Panc1 (cell line): ENCODE measurements around the gene SLC13A3. TPM values are rescaled to one million over a fixed set of nuclear protein-coding genes. Genes with fewer than 3 reads are reported as not detected.

Experiments used
- ATAC-seq: fragments of 200-7000 bp; cut with Tn5 transposase; 2 replicates; pipeline ENCODE4 v1.9.1; 2020; ENCODE audit warnings: mild to moderate bottlenecking, moderate library complexity
- BruUV-seq: library from RNA; stranded (reverse); fragments of 400-500 nt; replicated peaks from 2 replicates; lab custom pipeline; 2021; lab: Mats Ljungman, UMichigan
- CTCF ChIA-PET: fragments of 300-600 bp; sonication (Branson Sonifier 250); formaldehyde crosslinking; loops from one replicate; lab custom pipeline; 2022; ENCODE audit warnings: antibody characterized with exemption; lab: Charles Lee
- POLR2A ChIA-PET: fragments of 300-600 bp; sonication (Branson Sonifier 250); formaldehyde crosslinking; loops from one replicate; lab custom pipeline; 2022; ENCODE audit warnings: antibody characterized with exemption; lab: Charles Lee
- DNase-seq: peaks from one replicate; pipeline ENCODE4 v3.0.0-alpha.2; 2010; ENCODE audit warnings: low read depth, low spot score
- H3K27ac ChIP-seq: 2 replicates; pipeline ENCODE4 v1.5.1; 2011; ENCODE audit warnings: mild to moderate bottlenecking, low read length, inconsistent platforms
- H3K27me3 ChIP-seq: fragments of 200-500 bp; sonication (Bioruptor generic); 2 replicates; pipeline ENCODE4 v1.6.0; 2014; ENCODE audit warnings: low read length, inconsistent platforms; ENCODE audit not compliant: control insufficient read depth, insufficient read depth
- H3K36me3 ChIP-seq: fragments of 200-500 bp; sonication (Bioruptor generic); 2 replicates; pipeline ENCODE4 v1.5.1; 2014; ENCODE audit warnings: inconsistent platforms, mild to moderate bottlenecking, low read length, moderate library complexity; ENCODE audit not compliant: control insufficient read depth, insufficient read depth
- H3K4me1 ChIP-seq: 2 replicates; pipeline ENCODE4 v1.5.1; 2011; ENCODE audit warnings: inconsistent platforms, mild to moderate bottlenecking, low read length, moderate library complexity; ENCODE audit not compliant: control insufficient read depth, insufficient read depth
- H3K4me3 ChIP-seq, 2 experiments: 2 replicates each; pipeline ENCODE4 v1.5.1; 2011 to 2012; ENCODE audit warnings: low read depth in 2 of 2, low read length in 2 of 2, mild to moderate bottlenecking in 2 of 2, inconsistent platforms in 1 of 2, moderate library complexity in 1 of 2
- H3K9me3 ChIP-seq: fragments of 200-500 bp; sonication (Bioruptor generic); 2 replicates; pipeline ENCODE4 v1.5.1; 2014; ENCODE audit warnings: low read depth, mild to moderate bottlenecking, inconsistent platforms, low read length, moderate library complexity; ENCODE audit not compliant: control insufficient read depth, insufficient read depth
- POLR2AphosphoS5 ChIP-seq: IDR thresholded peaks from 2 replicates; pipeline ENCODE4 v1.6.1; 2012; ENCODE audit warnings: mild to moderate bottlenecking, low read depth, low read length, moderate library complexity
- SIN3A ChIP-seq: IDR thresholded peaks from 2 replicates; pipeline ENCODE4 v1.6.1; 2012; ENCODE audit warnings: low read depth, mild to moderate bottlenecking, low read length, moderate library complexity, borderline replicate concordance; ENCODE audit not compliant: insufficient read depth
- TCF7L2 ChIP-seq: IDR thresholded peaks from 2 replicates; pipeline ENCODE4 v1.6.1; 2011; ENCODE audit warnings: mild to moderate bottlenecking, low read depth, low read length, inconsistent platforms
- in situ Hi-C: cut with HindIII; loops from 2 replicates; pipeline ENCODE4 v1.10.0; 2016; ENCODE audit warnings: low sequenced_read_pairs, low pct_unique_long_range_greater_than_20kb
- intact Hi-C: fragments of 100-400 bp; cut with micrococcal nuclease; formaldehyde crosslinking; loops from one replicate; pipeline ENCODE4 v1.10.0; 2022; ENCODE audit not compliant: unreplicated experiment
- total RNA-seq: library from RNA; stranded (reverse); gene quantifications from one replicate; pipeline ENCODE4 v1.2.1, GENCODE V29; 2021; ENCODE audit not compliant: unreplicated experiment
- TF ChIP-seq, protein P1 (sequence below): fragments of 450-650 bp; IDR thresholded peaks from 2 replicates; pipeline ENCODE4 v1.5.1; 2017; ENCODE audit warnings: mild to moderate bottlenecking
- TF ChIP-seq, protein P2 (sequence below), 2 experiments: IDR thresholded peaks; 2 replicates each; pipeline ENCODE4 v1.6.1; 2011 to 2012; ENCODE audit warnings: low read depth in 2 of 2, control low read depth in 1 of 2, low read length in 1 of 2, mild to moderate bottlenecking in 1 of 2, moderate library complexity in 1 of 2; ENCODE audit not compliant: insufficient read depth in 1 of 2

Gene SLC13A3
- total RNA-seq, 1 experiment from 2014 or later = 0.31 TPM

DNA sequence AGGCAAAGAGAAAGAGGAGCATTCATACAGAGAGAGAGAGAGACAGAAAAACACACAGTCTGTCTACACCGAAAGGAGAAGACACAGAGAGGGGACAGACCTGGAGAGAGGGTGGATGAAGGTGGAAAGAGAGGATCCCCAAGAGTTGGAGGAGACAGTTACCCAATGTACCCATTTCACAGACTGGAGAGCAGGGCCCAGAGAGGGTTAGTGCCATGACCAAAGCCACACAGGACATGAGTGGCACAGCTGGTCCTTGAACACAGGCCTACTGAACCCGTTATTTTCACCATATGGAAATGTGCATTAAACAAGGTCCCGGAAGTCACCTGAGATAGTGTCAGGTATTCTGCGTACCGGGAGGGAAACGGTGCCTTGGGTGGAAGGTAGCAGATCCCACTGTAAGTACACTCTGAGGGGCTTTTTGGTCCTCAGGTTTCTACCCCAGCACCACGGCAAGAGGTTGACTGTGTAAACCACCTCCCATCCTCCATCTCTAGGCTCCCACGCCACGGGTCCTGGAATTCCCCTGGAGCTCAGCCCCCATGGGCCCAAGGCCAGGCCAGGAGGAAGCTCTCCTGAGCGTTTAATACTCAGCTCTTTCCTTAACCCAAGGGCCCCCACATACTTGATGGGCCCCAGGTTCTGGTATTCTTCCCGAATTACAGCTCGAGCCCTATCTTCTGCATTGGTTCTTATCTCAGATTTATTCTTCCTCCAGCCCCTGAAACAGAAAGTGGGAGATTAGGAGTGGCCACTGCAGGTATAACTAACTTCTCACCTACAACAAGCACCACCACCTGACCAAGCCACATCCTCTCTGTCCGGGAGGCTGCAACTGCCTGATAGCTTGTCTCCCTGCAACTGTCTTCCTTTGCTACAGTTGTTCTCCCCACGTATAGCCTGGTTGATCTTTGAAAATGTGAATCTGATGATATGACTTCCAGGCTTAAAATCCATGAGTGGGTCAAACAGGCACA, 62.4 kb downstream of the SLC13A3 start:
- intact Hi-C loops (no loop called here), in situ Hi-C loops (no loop called here)
- H3K27ac ChIP-seq = no peak overlapping the region
- ChIA-PET POLR2A (no interaction called here), CTCF (no interaction called here)
- peaks cover 4% of the 10 kb centered on the region; the same call in 1 of the 2 replicates for H3K27me3 ChIP-seq
- ATAC-seq = no peak
- H3K4me3 ChIP-seq = no peak overlapping the region
- no peaks in the 10 kb centered on the region for H3K36me3 ChIP-seq
- H3K4me1 ChIP-seq = no peaks in the 10 kb centered on the region
- no TSS peak for BruUV-seq
- DNase-seq = no peak
- no peaks in the 10 kb centered on the region for H3K9me3 ChIP-seq
- TF ChIP-seq, protein P1, sequence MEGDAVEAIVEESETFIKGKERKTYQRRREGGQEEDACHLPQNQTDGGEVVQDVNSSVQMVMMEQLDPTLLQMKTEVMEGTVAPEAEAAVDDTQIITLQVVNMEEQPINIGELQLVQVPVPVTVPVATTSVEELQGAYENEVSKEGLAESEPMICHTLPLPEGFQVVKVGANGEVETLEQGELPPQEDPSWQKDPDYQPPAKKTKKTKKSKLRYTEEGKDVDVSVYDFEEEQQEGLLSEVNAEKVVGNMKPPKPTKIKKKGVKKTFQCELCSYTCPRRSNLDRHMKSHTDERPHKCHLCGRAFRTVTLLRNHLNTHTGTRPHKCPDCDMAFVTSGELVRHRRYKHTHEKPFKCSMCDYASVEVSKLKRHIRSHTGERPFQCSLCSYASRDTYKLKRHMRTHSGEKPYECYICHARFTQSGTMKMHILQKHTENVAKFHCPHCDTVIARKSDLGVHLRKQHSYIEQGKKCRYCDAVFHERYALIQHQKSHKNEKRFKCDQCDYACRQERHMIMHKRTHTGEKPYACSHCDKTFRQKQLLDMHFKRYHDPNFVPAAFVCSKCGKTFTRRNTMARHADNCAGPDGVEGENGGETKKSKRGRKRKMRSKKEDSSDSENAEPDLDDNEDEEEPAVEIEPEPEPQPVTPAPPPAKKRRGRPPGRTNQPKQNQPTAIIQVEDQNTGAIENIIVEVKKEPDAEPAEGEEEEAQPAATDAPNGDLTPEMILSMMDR = no peak
- TF ChIP-seq, protein P2, sequence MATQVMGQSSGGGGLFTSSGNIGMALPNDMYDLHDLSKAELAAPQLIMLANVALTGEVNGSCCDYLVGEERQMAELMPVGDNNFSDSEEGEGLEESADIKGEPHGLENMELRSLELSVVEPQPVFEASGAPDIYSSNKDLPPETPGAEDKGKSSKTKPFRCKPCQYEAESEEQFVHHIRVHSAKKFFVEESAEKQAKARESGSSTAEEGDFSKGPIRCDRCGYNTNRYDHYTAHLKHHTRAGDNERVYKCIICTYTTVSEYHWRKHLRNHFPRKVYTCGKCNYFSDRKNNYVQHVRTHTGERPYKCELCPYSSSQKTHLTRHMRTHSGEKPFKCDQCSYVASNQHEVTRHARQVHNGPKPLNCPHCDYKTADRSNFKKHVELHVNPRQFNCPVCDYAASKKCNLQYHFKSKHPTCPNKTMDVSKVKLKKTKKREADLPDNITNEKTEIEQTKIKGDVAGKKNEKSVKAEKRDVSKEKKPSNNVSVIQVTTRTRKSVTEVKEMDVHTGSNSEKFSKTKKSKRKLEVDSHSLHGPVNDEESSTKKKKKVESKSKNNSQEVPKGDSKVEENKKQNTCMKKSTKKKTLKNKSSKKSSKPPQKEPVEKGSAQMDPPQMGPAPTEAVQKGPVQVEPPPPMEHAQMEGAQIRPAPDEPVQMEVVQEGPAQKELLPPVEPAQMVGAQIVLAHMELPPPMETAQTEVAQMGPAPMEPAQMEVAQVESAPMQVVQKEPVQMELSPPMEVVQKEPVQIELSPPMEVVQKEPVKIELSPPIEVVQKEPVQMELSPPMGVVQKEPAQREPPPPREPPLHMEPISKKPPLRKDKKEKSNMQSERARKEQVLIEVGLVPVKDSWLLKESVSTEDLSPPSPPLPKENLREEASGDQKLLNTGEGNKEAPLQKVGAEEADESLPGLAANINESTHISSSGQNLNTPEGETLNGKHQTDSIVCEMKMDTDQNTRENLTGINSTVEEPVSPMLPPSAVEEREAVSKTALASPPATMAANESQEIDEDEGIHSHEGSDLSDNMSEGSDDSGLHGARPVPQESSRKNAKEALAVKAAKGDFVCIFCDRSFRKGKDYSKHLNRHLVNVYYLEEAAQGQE (IDR thresholded peaks at IDR 0.05; ENCODE audit: insufficient read depth in 1 of 2, low read depth in 2 of 2, low read length in 1 of 2) = no peak
- TF ChIP-seq TCF7L2 (no peak), POLR2AphosphoS5 (no peak), SIN3A (no peak)

DNA sequence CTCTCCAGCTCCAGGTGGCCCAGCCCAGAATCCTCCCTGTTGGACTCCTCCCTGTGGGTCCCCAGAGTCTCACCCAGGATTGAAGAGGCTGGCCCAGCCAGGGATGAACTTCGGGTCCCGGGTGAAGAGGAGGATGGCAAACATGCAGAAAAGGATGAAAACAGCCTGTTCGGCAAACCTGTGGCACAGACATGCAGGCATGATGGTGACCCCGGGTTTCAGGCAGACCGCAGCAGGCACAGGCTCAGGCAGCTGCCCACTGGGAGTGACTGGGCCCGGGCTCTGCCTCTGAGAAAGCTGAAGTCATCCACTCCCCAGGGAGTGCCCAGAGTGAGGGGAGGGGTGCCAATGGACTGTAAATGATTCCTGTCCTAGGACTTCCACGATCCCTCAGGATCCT, 63.3 kb downstream of the SLC13A3 start:
- ChIA-PET POLR2A (no interaction called here), CTCF (no interaction called here)
- BruUV-seq = no TSS peak
- TF ChIP-seq TCF7L2 (no peak), POLR2AphosphoS5 (no peak), SIN3A (no peak)
- TF ChIP-seq, protein P1 = no peak
- TF ChIP-seq, protein P2 (IDR thresholded peaks at IDR 0.05; ENCODE audit: insufficient read depth in 1 of 2, low read depth in 2 of 2, low read length in 1 of 2) = no peak
- no peak overlapping the region for H3K27ac ChIP-seq
- no peak overlapping the region for H3K4me3 ChIP-seq
- ATAC-seq (no peak), DNase-seq (no peak)
- intact Hi-C loops (no loop called here), in situ Hi-C loops (no loop called here)
- H3K4me1 ChIP-seq = no peaks in the 10 kb centered on the region
- peaks cover 4% of the 10 kb centered on the region; the same call in 1 of the 2 replicates for H3K27me3 ChIP-seq
- no peaks in the 10 kb centered on the region for H3K9me3 ChIP-seq
- H3K36me3 ChIP-seq = no peaks in the 10 kb centered on the region
